NCI-H1930 (cell line): ENCODE measurements around the gene ATMIN.
A peak's percentile ranks its signal among the peaks of the same experiment; 100 is the strongest.

Experiments
- DNase-seq, 2 experiments: peaks; one replicate each; lab custom pipeline; 2025; lab: John Stamatoyannopoulos, UW

The ATMIN gene

DNA sequence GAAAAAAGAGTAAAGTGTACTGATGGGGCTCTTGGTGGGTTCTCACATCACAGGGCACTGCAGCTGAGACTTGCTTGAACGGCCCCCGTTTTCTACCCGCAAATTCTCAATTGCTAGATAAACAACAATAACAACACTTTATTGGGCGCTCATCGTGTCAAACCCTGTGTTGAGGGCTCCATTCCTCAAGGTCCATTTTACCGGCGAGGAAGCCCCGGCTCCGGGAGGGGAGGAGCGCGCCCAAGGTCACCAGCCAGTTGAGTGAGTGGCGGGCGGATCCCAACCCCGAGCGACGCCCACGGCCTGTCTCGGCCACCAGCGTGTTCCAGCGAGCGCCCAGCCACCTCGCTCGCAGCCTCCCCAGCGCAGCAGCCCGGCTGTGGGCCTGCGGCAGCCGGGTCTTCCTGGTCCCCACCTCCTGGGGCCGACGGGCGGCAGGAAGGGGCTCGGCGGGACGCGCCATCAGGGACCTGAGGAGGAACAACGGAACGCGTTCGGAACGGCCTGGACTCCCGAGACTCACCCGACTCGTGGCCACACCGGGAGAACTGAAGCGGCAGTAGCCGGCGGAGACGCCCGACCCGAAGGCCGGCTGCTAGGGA, 29.3 kb upstream of the ATMIN start:
- DNase-seq = peak in 1 of 2 experiments; percentile 20

DNA sequence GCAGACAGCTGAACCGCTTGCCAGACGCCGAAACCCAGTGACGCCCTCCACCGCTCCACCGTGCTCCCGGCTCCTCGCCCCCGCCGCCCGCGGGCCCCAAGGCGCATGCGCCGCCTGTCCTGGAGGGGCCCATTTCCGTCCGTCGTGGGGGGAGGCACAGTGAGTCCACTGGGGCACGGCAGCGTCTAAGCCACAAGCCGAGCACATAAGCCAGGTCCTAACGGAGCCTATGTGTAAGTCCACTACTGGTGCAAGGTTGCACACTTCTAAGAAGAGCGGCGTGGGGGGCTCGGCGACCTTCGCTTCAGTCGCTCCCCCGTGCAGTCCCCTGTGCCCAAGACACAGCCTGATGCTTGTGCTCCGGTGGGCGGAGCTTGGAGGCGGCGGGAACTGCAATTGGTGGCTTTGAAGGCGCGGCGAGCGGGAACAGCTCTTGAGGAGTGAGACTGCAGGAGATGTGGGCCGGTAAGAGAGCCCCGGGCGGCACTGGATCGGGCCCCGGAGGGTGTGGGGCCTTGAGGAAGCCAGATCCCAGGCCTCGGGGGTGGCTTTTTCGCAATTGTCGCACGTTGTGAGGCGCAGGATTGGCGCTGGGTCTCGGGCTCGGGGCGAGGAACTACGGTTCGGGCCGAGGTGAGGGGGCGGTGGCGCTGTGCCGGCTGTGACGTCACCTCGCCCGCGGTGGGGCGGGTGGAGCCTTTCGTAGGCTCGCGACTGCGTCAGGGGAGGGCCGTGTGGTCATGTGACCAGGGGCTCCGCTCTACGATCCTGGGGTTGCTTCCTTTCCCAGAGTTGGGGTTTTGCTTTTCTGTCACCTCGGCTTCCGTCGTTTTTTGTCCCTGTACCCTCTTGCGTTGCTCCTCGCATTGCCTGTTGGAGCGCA, 28.6 kb upstream of the ATMIN start, which contains the start of the genes CENPN and CMC2:
TSS of gene CENPN (plus strand) at position 402 of the 883 bp plus-strand sequence. CDS start 4,726 bp downstream, outside the sequence.
TSS of gene CMC2 (minus strand) at position 73 of the 883 bp plus-strand sequence. CDS start 9,491 bp downstream, outside the sequence.
- DNase-seq = peak; percentile 87 to 88

DNA sequence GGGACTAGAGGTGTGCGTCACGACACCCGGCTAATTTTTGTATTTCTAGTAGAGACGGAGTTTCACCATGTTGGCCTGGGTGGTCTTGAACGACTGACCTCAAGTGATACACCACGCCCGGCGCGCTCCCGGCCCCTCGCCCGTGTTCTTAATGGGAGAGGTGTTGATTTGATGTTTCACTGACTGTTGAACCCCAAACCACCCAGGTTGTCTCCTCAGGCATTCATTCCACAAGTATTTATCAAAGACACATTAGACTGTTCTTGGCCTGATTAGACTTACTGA, 27.2 kb upstream of the ATMIN start:
- no peak for DNase-seq

DNA sequence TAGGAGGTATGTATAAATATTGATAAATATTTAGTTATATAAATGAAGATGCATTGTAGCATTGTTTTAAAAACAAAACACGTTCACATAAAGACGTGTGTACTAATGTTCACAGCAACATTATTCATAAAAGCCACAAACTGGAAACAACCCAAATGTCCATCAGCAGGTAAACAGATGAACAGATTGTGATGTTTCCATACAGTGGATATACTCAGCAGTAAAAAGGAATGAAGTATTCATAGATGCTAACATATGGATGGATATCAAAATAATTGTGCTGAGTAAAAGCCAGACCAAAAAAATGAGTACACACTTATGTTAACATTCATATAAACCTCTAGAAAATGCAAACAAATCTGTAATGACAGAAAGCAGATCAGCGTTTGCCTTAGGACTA, 22.7 kb upstream of the ATMIN start:
- no peak for DNase-seq

DNA sequence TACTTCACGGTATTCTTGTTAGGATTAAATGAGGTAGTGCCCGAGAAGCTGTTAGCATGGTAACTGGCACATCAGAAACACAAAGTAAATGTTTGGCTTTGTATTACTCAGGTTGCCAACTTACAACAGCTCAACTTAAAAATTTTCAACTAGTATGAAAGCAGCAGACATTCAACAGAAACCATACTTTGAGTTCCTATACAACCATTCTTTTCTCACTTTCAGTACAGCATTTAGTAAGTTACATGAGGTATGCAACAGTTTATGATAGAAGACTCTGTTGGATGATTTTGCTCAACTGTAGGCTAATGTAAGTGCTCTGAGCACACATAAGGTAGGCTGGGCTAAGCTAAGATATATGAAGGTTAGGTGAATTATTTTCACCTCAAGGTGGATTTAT, 21.0 kb upstream of the ATMIN start:
- DNase-seq = no peak

DNA sequence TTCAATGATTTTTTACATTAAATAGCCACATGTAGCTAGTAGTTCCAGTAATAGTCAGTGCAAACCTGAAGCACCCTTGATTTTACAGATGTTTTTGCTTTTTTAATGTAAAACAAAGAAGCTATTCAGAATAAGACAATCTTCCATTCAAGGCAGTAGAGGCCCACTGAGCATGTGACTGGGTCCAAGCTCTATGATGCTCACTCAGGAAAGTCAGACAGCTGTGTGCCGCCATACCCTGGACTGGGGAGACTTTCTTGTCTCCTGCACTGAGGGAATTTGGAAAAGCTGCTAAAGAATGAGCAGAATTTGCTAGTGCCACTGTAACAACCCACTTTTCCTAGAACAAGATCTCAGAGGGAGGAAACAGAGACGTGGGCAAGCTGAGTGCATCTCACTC, 17.1 kb upstream of the ATMIN start:
- DNase-seq = no peak

DNA sequence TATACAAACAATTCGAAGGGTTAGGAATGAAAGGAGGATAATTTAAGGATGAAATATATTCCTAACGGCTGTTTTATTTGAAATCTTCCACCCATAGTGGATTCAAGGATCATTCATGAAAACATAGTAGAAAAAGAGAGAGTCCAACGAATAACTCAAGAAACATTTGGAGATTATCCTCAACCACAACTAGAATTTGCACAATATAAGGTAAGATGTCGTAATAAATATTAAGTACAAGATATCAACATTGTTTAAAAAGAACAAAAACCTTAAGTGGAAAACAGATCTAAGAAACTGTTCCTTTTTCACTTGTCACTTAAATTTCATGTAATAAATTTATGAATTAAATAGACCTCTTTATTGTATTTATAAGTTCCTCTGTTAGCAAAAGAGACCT, 9.2 kb upstream of the ATMIN start:
- no peak for DNase-seq

DNA sequence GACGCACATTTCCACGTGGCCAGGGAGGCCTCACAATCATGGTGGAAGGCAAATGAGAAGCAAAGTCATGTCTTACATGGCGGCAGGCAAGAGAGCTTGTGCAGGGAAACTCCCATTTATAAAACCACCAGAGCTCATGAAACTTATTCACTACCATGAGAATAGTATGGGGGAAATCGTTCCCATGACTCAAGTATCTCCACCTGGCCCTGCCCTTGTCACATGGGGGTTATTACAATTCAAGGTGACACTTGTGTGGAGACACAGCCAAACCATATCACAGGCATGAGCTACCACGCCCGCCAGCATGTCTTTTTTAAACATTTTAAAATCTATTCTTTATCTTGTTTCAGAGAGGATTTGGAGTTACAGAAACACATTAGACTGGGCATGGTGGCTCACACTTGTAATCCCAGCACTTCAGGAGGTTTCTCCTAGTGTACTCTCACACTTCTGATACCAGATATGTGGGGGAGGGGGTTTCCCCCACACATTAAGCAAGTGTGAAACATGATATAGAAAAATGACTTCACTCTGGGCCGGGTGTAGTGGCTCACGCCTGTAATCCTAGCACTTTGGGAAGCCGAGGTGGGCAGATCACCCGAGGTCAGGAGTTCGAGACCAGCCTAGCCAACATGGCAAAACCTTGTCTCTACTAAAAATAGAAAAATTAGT, 5.6 kb upstream of the ATMIN start:
- no peak for DNase-seq

DNA sequence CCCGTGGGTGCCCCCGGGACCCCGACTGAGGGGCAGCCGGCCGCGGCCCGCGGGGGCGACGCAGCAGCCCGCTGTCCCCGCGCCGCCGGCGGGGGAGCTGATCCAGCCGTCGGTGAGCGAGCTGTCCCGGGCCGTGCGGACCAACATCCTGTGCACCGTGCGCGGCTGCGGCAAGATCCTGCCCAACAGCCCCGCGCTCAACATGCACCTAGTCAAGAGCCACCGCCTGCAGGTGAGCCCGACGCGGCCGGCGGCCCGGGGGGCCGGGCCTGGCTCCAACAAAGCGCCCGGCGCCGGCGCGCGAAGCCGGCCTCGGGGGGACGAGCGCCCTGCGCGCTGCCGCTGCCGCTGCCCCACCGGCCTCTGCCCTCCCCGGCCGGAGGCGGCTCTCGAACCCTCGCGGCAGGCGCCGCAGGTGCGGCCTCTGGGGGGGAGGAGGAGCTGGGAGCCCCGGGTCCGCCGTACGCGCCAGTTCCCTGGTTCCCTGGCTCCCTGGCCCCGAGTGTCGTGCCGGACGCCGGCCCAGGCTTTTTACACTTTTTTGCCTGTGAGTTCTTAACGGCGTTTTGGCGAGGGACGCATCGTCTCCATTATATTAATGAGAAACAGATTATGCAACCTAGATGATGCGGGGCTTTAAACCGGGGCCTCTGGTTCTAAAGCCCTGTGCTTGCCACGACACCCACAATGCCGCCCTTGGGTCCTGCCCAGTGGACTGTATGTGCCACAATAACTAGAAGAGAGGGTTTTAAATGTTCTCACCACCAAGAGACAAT, 521 bp downstream of the ATMIN start:
- no peak for DNase-seq

DNA sequence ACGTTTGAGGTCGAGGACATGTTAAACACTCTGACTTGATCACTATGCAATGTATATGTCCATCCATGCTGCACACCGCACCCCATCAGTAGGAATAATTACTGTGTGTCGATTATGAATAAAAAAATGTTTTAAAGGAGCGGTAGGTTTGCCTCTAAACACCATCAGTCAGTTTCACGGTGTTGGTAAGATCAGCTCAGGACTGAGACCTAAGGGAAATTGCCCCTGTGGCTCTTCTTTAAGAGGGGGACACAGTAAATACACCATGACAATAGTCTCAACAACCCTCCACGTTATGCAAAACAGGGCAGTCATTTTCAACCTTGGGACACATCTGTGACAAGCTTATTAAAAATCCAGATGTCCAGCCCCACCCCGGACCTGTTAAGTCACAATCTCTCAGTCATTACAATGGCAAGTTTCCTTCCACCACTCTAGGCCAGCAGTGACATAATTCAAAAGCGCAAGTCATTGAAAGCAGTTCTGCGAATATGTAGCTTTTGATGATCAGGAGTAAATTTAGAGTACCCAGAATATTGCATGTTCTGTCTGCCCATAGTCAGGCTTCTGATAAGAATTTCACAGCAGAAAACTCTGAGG, 1.2 kb downstream of the ATMIN start:
- DNase-seq = no peak

DNA sequence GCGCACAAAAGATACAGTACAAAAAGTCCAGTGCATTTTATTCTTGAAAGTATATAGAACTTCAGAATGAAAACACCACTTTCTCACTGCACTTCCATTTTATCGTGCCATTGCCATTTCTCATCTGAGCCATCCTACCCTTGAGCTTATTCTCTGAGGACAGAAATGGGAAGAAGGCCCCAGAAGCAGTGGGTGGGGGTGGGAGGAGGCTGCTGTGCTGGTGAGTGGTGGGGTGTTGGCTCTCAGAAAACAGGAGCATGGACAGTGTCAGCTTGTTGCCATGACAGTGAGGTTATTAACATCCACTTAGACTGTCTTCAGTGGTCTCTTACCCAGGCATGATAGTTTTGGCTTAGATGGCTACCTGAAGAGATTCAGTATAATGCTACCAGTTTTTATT, 4.5 kb downstream of the ATMIN start:
- DNase-seq = no peak

DNA sequence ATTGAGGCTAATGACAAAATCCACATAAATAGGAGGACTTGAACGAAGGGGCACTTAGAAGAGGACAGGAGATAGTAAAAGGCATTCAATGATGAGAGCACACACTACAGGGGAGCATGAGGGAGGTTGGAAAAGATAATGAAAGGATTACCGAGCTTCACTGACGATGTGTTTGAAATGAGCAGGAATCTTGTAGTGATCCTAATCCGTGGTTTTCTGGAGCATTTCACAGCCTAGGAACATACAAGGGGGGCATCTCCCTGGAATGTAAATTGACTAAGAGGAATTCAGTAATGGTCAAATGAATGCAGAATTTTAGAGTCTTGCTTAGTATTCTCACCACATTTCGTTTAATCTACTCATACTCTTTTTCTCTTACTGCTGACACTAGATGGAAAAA, 5.2 kb downstream of the ATMIN start:
- DNase-seq = no peak

DNA sequence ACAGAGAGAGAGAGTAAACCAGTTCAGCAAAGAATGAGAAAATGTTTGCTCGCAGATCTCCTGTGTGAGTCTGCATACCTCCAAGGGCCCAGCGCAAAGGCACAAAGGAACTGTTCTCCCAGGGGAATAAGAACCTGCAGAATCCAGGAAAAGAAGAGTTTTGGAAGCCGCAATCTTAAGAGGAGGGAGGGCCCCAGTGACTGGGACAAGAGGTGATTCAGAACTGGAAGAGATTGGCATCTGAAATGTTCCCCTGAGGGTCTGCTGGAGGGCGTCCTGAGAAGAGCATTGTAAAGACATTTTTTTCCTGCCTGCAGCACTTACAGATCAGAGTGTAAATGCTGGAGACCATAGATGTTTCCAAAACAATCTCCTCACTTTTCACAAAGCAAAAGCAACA, 6.1 kb downstream of the ATMIN start:
- DNase-seq = no peak

DNA sequence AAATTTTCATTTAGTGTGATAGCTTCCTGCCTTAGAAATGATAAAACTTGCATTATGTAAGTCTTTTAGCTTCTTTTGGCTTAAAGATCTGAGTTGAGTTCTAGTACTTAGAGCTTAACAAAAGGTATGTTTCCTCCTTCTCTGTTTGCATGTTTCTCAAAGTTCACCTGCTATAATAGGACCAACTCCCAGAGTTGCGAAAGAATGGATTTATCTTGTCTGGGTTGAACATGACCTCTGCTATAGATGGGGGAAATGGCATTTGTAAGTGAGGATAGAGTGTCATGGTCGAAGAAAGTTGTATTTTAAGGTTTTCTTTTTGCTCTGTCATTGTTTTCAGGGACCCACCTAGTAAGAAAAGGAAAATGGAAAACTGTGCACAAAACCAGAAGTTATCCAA, 7.2 kb downstream of the ATMIN start:
- no peak for DNase-seq

DNA sequence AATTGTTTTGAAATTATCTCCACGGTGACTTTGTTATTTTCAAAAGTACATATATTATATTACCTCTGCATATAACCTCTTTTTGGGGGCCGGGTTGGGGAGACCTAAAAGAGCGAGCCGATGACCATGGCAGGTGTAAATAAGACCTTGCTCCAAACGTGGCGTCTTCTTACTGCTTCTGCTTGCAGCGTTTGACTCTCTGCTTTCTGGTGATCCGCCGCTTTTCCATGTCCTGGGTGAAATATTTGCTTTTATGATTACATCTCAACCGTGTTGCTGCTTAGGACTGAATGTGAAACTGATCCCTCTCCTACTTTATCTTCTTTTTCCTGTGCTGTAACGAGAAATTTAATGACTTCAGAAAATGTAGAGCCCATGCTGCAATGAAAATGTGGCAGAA, 18.1 kb downstream of the ATMIN start:
- DNase-seq = no peak

DNA sequence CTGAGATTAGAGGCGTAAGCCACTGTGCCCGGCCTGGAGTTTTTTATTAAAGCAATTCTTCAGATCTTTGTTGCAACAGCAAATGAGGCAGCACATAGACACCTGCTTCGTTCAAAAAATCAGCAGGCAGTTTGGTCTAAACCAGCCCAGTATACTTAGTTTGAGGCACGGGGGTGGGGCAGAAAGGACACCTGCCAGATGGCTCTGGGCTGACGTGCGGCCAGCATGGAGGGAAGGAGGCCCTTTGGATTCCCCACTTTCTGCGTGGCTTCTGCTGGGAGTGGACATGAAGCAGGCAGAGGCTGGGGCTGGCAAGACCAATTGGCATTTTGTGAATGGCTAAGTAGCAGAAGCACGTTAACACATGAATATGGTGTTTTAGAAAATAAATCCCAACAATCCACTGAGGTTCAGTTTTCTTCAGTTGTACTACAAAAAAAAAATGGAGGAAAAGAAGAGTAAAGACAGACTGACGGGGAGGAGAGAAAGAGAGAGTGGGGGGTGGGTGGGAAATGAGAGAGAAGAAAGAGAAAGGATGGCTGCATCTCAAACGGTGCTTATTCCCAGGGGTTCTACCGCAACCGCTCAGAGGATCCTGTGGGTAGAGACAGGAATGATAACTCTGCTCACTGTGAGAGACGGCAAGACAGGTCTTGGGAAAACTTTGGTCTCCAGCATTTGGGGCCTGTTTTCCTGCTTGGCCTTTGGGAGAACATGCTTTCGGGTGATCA, 25.1 kb downstream of the ATMIN start:
- DNase-seq = no peak

DNA sequence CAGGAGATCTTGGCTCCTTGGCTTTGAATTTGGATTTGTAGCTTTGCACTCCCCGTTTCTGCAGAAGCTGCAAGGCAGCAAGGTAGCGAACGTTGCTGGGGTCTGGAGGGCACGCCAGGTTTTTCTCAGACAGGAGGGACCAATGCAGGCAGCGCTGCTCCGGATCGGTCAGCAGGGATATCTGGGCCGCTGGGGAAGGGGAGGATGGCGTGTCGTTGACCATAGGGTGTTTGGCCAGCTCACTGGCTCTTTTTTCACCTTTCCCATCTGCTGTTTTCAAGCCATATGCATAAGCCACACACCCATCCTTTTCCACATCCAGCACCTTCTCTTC, 25.6 kb downstream of the ATMIN start:
- no peak for DNase-seq

DNA sequence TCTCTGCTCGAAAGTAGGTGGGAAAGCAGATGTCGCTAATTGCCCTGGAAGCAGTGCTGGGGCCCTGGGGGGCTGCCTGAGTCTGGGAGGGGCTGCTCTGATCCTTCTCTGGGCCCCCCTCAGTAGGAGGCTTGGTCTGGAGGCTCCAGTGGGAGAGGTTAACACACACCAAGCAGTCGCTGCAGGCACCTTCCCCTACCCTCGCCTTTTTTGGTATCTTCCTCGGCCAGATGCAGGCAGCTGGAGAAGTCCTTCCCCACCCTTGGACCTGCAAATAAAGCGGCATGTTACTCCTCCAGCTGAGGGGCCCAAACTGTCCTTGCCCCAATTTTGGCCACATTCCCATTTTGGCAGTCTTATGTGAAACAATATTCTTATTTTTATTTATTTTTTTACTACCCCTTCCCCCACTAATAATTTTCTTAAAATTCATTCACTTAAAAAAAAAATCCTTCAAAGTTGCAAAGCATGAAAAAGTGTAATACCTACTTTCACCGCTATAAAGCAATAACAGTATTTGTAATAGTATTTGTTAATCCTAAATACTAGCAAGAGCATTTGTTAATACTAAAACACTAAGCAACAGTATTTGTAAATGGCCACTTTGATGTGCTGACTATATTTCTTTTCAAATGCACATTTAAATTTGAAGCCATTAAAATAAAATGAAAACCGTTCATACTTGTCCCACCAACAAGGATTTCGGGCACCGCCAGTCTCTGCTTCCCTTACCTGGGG, 26.4 kb downstream of the ATMIN start:
- no peak for DNase-seq

DNA sequence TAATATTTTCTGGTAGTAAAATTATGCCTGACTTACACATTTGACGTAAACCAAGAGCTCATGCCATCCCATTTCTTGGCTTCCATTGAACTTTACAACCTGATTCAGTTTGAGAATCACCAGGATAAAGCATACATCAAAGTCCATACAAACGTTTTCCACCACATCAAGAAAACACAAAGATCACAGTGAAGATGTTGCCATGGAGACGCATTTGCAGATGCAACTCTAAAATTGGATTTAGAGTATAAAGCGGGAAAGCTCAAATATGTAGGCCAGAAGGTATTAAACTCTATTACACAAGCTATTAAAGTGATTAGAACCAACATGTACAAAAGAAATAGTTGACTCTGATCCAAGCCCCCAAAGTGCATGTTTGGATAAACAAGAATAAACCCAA, 31.0 kb downstream of the ATMIN start:
- no peak for DNase-seq

DNA sequence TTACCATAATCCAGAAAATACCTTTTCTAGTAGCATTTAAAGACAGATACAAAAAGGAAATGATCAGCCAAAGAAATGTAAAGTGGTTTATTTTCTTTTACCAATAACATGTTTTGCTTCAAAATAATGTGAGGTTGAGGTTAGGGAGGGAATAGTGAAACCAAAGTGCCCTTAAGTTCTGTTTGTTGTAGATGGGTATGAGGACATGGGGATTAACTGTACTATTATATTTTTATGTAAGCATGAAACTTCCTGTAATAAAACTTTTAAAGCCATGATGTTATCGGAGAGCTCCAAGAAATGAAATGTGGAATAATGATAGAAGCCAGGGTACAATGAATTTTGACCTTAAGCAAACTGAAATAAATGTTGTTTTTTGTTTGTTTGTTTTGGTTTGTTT, 31.5 kb downstream of the ATMIN start:
- no peak for DNase-seq

DNA sequence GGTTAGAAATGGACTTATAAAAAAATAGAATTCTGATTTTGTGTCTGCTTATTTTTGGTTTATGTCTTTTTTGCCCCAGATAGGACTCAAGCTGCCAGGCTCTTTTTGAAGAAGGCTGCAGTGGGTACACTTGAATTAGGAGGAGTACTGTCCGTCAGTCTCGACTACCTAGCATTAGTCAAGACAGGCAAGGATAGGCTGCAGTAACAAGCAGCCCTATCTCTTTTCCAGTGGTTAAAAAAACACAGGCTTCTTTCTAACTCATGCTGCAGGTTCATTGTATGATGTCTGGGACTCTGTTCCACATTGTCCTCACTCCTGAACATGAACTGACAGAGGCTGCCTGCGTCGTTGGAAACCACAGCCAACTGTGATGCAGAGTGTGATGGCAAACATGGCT, 33.4 kb downstream of the ATMIN start:
- DNase-seq = no peak
